Astrocyte of the cerebellum (primary cell): ENCODE measurements around the gene EHBP1L1.

Source experiments
- DNase-seq: peaks from one replicate; pipeline ENCODE4 v3.0.0-alpha.2; 2011; ENCODE audit warnings: low read depth
- H3K4me3 ChIP-seq: 2 replicates; pipeline ENCODE4 v1.5.1; 2011; ENCODE audit warnings: mild to moderate bottlenecking, low read depth, low read length, moderate library complexity
- in situ Hi-C: cut with HindIII; loops from 2 replicates; pipeline ENCODE4 v1.10.0; 2017; ENCODE audit warnings: low sequenced_read_pairs
- TF ChIP-seq, protein P1 (sequence below): IDR thresholded peaks from 2 replicates; pipeline ENCODE4 v1.5.1; 2012; ENCODE audit warnings: low read length, low read depth, moderate library complexity, mild to moderate bottlenecking; ENCODE audit errors: missing control alignments

EHBP1L1 gene

DNA sequence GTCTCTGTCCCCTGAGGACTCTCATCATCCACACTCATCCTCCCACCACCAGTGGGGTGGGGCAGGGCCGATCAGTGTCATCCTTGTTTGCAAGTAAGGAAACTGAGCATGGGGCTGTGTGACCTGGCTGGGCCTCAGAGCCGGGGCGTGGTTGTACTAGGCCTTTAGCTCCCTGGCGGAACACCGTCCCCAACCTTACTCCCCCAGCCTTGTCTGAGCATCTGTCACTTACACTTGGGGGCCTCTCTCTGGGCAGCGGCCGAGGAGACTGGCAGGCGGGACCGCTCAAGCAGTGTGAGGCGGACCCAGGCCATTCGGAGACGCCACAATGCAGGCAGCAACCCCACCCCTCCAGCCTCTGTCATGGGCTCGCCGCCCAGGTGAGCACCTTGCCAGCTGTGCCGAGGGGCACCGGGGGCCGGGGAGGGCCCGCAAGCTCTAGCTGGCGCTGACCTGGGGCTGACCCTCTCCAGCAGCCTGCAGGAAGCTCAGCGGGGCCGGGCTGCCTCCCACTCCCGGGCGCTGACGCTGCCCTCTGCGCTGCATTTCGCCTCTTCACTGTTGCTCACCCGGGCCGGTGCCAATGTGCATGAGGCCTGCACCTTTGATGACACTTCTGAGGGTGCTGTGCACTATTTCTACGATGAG lies 43.6 kb downstream of the EHBP1L1 start:
- TF ChIP-seq, protein P1, sequence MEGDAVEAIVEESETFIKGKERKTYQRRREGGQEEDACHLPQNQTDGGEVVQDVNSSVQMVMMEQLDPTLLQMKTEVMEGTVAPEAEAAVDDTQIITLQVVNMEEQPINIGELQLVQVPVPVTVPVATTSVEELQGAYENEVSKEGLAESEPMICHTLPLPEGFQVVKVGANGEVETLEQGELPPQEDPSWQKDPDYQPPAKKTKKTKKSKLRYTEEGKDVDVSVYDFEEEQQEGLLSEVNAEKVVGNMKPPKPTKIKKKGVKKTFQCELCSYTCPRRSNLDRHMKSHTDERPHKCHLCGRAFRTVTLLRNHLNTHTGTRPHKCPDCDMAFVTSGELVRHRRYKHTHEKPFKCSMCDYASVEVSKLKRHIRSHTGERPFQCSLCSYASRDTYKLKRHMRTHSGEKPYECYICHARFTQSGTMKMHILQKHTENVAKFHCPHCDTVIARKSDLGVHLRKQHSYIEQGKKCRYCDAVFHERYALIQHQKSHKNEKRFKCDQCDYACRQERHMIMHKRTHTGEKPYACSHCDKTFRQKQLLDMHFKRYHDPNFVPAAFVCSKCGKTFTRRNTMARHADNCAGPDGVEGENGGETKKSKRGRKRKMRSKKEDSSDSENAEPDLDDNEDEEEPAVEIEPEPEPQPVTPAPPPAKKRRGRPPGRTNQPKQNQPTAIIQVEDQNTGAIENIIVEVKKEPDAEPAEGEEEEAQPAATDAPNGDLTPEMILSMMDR, result no peak

DNA sequence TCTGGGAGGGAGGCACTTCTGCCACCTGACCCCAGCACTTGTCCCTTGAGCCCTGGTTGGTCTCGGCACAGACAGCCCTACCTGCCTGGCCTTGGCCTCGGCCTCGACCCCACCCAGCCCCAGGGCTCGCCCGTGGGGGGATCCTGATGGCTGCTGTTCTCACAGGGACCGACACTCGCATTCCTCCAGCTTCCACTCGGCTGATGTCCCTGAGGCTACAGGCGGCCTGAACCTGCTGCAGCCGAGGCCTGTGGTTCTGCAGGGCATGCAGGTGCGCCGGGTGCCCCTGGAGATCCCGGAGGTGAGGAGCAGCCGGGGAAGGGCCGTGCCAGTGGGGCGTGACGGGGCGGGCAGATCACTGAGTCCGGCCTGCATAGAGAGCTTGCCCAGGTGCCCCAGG lies 44.8 kb downstream of the EHBP1L1 start:
- no peak overlapping the region for H3K4me3 ChIP-seq
- TF ChIP-seq, protein P1, result no peak
- in situ Hi-C loops, result no loop called here
- no peak for DNase-seq

More for the DNA sequence above, 43.6 kb downstream of the EHBP1L1 start:
- no peak overlapping the region for H3K4me3 ChIP-seq
- DNase-seq, result no peak
- in situ Hi-C loops, result no loop called here

DNA sequence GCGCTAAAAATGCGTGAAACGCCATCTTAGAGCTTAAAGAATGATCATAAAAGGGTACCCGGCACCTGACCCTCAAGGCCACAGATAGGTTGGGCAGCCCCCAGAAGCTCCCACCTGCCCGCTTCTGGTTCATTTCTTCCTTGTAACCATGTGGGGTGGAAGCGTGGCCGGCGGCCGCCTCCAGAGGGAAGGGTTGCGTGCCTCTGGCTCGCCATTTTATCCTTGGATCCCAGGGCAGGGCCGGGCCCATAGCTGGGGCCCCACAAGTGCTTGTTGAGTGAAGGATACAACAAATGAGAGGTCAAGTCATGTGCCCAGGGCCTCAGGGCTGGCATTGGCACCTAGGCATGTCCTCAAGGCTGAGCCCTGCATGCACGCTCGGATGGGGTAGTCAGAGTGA lies 45.6 kb downstream of the EHBP1L1 start:
- H3K4me3 ChIP-seq, result no peak overlapping the region
- no peak for DNase-seq
- TF ChIP-seq, protein P1, result no peak
- in situ Hi-C loops, result no loop called here

DNA sequence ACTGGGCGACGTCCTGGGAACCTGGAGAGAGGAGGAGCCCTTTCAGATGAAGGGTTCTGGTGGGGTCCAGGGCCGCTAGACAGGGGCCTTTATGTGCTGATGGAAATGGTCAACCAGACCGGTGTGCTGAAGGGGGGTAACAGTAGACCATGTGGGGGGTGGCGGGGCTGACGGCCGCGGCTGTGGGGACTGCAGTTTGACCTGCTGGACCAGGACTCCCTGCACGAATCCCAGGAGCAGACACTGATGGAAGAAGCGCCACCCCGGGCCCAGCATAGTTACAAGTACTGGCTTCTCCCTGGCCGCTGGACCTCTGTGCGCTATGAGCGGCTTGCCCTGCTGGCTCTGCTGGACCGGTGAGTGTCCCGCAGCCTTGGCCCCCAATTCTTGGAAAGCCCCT lies 46.2 kb downstream of the EHBP1L1 start:
- TF ChIP-seq, protein P1, result no peak
- in situ Hi-C loops, result no loop called here
- H3K4me3 ChIP-seq, result no peak overlapping the region
- DNase-seq, result no peak

DNA sequence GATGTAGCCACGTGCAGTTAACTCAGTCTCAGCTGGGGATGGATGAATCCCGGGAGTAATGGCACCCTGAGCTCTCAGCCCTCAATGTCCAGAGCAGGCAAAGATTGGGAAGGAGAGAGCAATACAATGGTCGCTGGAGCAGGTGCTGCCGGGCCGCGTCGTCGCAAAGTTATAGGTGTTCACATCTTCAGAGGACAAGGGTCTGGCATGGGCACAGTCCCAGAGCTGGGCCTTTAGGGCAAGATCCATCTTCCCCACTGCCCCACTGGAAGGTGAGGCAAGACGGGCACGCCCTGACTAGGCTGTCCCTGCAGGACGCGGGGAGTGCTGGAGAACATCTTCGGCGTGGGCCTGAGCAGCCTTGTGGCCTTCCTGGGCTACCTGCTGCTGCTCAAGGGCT lies 47.3 kb downstream of the EHBP1L1 start:
- in situ Hi-C loops, result no loop called here
- TF ChIP-seq, protein P1, result no peak
- DNase-seq, result no peak
- H3K4me3 ChIP-seq, result no peak overlapping the region

DNA sequence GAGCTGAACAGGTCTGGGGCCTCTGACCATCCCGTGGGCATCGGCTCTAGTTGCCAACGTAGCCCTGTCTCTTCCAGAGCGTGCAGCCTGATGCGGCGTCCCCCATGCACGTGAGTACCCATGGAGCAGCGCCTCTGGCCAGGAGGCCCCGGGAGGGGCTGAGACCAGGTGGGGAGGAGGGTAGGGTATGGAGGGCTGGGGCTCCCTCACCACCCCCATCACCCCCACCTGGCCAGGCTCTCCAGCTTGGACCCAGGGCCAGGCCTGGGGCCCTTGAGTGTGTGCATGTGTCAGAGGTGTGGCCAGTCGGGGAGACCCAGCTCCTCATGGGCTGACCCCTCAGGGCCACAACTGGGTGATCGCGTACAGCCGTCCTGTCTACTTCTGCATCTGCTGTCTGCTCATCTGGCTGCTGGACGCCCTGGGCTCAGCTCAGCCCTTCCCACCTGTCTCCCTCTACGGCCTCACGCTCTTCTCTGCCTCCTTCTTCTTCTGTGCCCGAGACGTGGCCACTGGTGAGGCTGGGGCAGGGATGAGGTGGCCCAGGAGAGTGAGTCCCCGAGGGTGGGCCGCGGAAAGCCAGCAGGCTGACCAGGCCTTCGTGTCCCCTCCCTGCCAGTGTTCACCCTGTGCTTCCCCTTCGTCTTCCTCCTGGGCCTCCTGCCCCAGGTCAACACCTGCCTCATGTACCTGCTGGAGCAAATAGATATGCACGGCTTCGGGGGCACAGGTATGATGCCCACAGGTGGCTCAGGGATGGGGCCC lies 48.2 kb downstream of the EHBP1L1 start:
- DNase-seq, result no peak
- no peak overlapping the region for H3K4me3 ChIP-seq
- TF ChIP-seq, protein P1, result no peak
- in situ Hi-C loops, result no loop called here
